ENCODE results near the gene AFG1L.
"Not testable (repeated sequence)": the region's sequence is repeated elsewhere in the genome, so short reads cannot be mapped to it uniquely, and the experiment has no call there.

The AFG1L gene

GRCh38 chr6:108559884-108560462 is 265.1 kb downstream of the AFG1L start:
- no peak for DNase-seq

DNA sequence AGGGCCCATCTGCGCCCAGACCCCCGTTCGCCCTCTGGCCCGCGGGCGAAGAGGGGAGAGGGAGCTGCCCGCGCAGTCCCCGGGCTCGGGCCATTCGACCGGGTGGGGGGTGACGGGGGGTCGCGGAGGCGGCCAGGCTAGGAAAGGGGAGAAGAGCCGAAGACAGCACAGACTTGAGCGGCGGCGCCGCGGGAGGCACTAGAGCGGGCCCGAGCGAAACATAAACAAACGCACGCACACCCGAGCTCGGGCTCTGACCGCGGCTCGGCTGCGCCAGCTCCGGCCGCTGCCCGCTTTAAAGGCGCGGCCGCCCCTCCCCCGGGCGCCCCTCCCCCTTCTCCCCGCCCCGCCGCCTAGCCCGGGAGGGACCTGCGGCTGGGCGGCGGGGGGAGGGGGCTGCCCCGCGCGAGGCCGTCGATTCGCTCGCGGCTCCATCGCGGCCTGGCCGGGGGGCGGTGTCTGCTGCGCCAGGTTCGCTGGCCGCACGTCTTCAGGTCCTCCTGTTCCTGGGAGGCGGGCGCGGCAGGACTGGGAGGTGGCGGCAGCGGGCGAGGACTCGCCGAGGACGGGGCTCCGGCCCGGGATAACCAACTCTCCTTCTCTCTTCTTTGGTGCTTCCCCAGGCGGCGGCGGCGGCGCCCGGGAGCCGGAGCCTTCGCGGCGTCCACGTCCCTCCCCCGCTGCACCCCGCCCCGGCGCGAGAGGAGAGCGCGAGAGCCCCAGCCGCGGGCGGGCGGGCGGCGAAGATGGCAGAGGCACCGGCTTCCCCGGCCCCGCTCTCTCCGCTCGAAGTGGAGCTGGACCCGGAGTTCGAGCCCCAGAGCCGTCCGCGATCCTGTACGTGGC is 265.8 kb downstream of the AFG1L start, which contains the start of gene FOXO3:
FOXO3 (plus strand) TSS at position 455 of the 846 bp plus-strand sequence; CDS start at position 747, 292 bp downstream.
- DNase-seq = no peak

DNA sequence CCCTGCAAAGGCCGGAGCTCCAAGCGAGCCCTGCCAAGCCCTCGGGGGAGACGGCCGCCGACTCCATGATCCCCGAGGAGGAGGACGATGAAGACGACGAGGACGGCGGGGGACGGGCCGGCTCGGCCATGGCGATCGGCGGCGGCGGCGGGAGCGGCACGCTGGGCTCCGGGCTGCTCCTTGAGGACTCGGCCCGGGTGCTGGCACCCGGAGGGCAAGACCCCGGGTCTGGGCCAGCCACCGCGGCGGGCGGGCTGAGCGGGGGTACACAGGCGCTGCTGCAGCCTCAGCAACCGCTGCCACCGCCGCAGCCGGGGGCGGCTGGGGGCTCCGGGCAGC is 266.4 kb downstream of the AFG1L start:
- not testable (repeated sequence) for DNase-seq

GRCh38 chr6:108561742-108562502 is 267.1 kb downstream of the AFG1L start:
- DNase-seq = no peak

GRCh38 chr6:108562503-108562993 is 267.7 kb downstream of the AFG1L start:
- DNase-seq = no peak

GRCh38 chr6:108563292-108563691 is 268.4 kb downstream of the AFG1L start:
- no peak for DNase-seq

GRCh38 chr6:108564178-108564577 is 269.3 kb downstream of the AFG1L start:
- no peak for DNase-seq

DNA sequence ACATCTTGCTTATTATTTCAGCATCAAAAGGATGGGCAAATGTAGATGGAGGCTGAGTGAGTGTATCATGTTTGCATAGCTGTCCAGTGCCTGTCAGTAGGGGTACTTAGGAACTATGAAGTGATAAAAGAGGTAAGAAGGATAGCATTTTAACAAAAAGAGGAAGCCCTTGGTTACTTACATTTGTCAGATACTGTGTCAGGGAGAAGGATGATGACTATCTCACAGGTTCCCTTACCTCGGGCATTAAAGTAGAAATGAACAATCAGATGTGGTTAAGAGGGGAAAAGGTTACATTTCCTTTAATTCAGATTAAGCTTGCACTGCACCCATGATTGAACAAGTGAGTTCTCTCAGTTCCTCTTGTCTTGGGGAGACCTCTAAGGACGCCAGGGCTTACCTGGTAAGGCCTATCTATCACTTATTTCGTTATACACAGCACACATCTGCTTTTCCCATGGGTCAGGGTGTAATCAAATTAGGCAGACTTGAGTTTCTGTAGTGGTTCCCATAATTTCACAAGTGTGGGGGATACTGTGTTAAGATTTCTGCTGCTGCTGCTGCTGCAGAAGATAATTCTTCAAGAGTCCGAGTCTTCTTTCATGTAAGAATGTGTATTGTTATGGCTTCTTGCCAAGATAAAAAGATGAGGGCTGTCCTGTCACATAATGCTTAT is 270.4 kb downstream of the AFG1L start:
- no peak for DNase-seq

DNA sequence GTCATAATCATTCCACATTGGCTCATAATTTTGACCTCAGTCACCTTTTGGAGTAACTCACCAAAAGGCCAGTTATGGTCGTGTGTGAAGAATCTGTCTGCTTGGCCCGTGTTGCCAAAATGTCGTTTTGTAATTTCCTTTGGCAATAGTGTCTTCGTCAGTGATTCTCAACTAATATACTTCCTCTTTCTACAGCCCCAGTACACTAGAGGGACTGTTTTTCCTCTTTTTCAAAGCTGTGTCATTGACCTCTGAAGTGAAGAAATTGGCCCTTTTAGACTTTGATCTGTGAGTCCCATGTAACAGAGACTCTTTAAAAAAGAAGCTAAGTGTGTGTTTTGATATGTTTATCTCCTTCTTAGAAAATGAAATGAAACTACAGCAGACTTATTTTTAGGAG is 271.0 kb downstream of the AFG1L start:
- DNase-seq = no peak

DNA sequence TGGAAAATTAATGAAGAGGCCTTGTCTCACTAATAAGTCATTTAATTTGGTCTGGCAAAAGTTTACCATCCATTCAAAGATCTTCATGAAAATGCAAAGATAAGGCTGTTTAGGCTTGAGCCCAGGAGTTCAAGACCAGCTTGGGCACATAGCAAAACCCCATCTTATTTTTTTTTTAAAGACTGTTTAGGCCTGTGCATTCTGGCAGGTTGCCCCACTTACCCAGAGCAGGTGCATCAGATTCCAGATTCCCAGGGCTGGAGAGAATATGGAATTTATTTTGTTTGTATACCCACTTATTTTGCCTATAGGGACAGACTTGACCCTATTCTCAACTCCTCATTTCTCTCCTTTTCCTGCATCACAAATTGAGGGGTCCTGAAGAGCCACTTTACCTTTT is 271.6 kb downstream of the AFG1L start:
- no peak for DNase-seq

GRCh38 chr6:108568101-108568500 is 273.2 kb downstream of the AFG1L start:
- DNase-seq = no peak

- DNase-seq = no peak
Measured at GRCh38 chr6:108568551-108569305, 273.9 kb downstream of the AFG1L start.

- no peak for DNase-seq
Measured at GRCh38 chr6:108570517-108570916, 275.7 kb downstream of the AFG1L start.

DNA sequence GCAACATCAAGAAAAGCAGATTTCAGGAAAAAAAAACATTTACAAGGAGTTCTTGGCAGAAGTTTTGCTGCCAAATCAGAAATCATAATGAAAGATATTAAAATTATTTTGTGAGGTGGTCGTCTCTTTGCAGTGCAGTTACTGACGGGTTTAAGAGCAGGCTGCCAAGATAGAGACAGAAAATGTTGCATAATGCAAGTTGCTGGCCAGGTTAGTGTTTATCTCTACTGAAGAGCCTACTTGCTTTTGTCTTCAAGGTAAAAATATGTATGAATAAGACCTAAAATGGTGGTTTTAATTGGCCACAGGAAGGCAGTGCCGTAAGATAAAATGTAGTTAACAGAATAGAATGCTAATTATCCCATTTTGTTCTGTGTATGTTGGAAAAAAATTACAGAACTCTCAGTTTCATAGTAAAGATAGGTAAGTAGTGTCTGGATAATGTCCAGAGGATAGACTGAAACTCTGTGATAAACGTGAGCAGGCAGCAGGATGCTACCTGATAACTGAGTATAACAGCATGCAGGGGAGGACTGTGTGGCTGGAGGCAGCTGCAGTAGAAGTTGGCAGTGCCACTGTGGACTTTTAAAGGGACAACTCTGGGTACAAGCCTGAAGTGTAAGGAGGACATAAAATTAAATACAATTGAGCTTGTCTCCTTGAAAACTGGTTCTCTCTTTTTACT is 279.7 kb downstream of the AFG1L start:
- DNase-seq = no peak

All from cerebellar nuclear complex (tissue), 1 donor.